ENCODE data around the gene SRSF10. TPM values are rescaled to one million over a fixed set of nuclear protein-coding genes. Genes with fewer than 3 reads are reported as not detected.
"Not testable (repeated sequence)": the region's sequence is repeated elsewhere in the genome, so short reads cannot be mapped to it uniquely, and the experiment has no call there.

SRSF10 gene
- total RNA-seq, 1 experiment from 2014 or later: 96.2 TPM

DNA sequence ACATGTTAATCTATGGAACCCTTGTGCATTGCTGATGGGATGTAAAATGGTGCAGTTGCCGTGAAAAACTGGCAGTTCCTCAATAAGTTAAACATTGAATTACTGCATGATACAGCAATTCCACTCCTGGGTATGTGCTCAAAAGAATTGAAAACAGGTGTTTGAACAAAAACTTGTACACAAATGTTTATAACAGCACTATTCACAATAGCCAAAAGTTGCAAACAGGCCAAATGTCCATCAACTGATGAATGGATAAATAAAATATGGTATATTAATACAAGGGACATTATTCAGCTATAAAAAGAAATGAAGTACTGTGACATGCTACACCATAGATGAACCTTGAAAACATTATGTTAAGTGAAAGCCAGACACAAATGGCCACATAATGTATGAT lies 17.7 kb upstream of the SRSF10 start:
- CTCF ChIA-PET: no interaction called here
- Histone ChIP-seq H3K4me2 (no peak overlapping the region), H3K27ac (no peak overlapping the region), H4K20me1 (ENCODE audit: insufficient read depth) (no peaks in the 10 kb centered on the region), H3K36me3 (ENCODE audit: low read depth) (no peaks in the 10 kb centered on the region), H3K4me3 (no peak overlapping the region), H3K27me3 (ENCODE audit: insufficient read depth, low read depth) (no peaks in the 10 kb centered on the region), H3K79me2 (ENCODE audit: low read depth) (no peaks in the 10 kb centered on the region), H2AFZ (no peak overlapping the region), H3K9me2 (ENCODE audit: insufficient read depth) (no peaks in the 10 kb centered on the region), H3K4me1 (replicated peaks; ENCODE audit: insufficient read depth) (peaks cover 1% of the 10 kb centered on the region; the same call in 1 of the 2 replicates), H3K9me3 (ENCODE audit: insufficient read depth, low read depth) (no peaks in the 10 kb centered on the region), H3F3A (ENCODE audit: insufficient read depth, low read depth) (peaks cover under 1% of the 10 kb centered on the region; the same call in 1 of the 2 replicates)
- no peak for DNase-seq
- TF ChIP-seq, protein P1, sequence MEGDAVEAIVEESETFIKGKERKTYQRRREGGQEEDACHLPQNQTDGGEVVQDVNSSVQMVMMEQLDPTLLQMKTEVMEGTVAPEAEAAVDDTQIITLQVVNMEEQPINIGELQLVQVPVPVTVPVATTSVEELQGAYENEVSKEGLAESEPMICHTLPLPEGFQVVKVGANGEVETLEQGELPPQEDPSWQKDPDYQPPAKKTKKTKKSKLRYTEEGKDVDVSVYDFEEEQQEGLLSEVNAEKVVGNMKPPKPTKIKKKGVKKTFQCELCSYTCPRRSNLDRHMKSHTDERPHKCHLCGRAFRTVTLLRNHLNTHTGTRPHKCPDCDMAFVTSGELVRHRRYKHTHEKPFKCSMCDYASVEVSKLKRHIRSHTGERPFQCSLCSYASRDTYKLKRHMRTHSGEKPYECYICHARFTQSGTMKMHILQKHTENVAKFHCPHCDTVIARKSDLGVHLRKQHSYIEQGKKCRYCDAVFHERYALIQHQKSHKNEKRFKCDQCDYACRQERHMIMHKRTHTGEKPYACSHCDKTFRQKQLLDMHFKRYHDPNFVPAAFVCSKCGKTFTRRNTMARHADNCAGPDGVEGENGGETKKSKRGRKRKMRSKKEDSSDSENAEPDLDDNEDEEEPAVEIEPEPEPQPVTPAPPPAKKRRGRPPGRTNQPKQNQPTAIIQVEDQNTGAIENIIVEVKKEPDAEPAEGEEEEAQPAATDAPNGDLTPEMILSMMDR (conservative IDR thresholded peaks at IDR 0.05): no peak
- no peak for TF ChIP-seq EZH2 (IDR thresholded peaks at IDR 0.05; ENCODE audit: low read depth)
- BruUV-seq (replicated peaks): no TSS peak
- intact Hi-C loops (cut with micrococcal nuclease; ENCODE audit: unreplicated experiment): no loop called here
- POLR2A ChIA-PET (ENCODE audit: unreplicated experiment): no interaction called here

GRCh38 chr1:23996700-23997229 lies 16.6 kb upstream of the SRSF10 start:
- TF ChIP-seq EZH2 (IDR thresholded peaks at IDR 0.05; ENCODE audit: low read depth): no peak
- TF ChIP-seq, protein P1 (conservative IDR thresholded peaks at IDR 0.05): no peak
- Histone ChIP-seq H3K79me2 (ENCODE audit: low read depth) (no peaks in the 10 kb centered on the region), H3K9me3 (ENCODE audit: insufficient read depth, low read depth) (no peaks in the 10 kb centered on the region), H3K4me2 (no peak overlapping the region), H3K27ac (no peak overlapping the region), H3K4me3 (no peak overlapping the region), H3K27me3 (ENCODE audit: insufficient read depth, low read depth) (no peaks in the 10 kb centered on the region), H3K4me1 (replicated peaks; ENCODE audit: insufficient read depth) (no peaks in the 10 kb centered on the region), H3K9me2 (ENCODE audit: insufficient read depth) (no peaks in the 10 kb centered on the region), H4K20me1 (ENCODE audit: insufficient read depth) (no peaks in the 10 kb centered on the region), H2AFZ (no peak overlapping the region), H3K36me3 (ENCODE audit: low read depth) (no peaks in the 10 kb centered on the region), H3F3A (ENCODE audit: insufficient read depth, low read depth) (no peaks in the 10 kb centered on the region)
- ChIA-PET CTCF (no interaction called here), POLR2A (ENCODE audit: unreplicated experiment) (no interaction called here)
- DNase-seq: no peak
- intact Hi-C loops (cut with micrococcal nuclease; ENCODE audit: unreplicated experiment): no loop called here
- BruUV-seq (replicated peaks): no TSS peak

DNA sequence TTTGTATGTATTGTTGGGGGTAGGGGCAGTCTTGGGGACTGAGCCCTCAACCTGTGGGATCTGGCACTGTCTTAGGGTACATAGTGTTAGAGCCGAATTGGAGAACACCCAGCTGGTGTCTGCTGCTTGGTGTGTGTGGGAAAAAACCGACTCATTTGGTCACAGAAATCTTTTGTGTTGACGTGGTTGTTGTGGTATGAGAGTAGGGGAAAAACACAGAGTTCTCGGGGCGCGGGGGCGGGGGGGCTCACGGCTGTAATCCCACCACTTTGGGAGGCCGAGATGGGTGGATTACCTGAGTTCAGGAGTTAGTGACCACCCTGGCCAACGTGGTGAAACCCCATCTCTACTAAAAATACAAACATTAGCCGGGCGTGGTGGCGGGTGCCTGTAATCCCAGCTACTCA lies 15.3 kb upstream of the SRSF10 start:
- H3F3A ChIP-seq (ENCODE audit: insufficient read depth, low read depth): no peaks in the 10 kb centered on the region
- intact Hi-C loops (cut with micrococcal nuclease; ENCODE audit: unreplicated experiment): no loop called here
- no peak overlapping the region for H2AFZ ChIP-seq
- no peaks in the 10 kb centered on the region for H3K9me3 ChIP-seq (ENCODE audit: insufficient read depth, low read depth)
- H3K27me3 ChIP-seq (ENCODE audit: insufficient read depth, low read depth): no peaks in the 10 kb centered on the region
- H3K79me2 ChIP-seq (ENCODE audit: low read depth): no peaks in the 10 kb centered on the region
- no peak overlapping the region for H3K4me2 ChIP-seq
- no peak overlapping the region for H3K27ac ChIP-seq
- no peaks in the 10 kb centered on the region for H3K9me2 ChIP-seq (ENCODE audit: insufficient read depth)
- no peaks in the 10 kb centered on the region for H4K20me1 ChIP-seq (ENCODE audit: insufficient read depth)
- no peaks in the 10 kb centered on the region for H3K4me1 ChIP-seq (replicated peaks; ENCODE audit: insufficient read depth)
- no peaks in the 10 kb centered on the region for H3K36me3 ChIP-seq (ENCODE audit: low read depth)
- ChIA-PET CTCF (no interaction called here), POLR2A (ENCODE audit: unreplicated experiment) (no interaction called here)
- BruUV-seq (replicated peaks): no TSS peak
- no peak overlapping the region for H3K4me3 ChIP-seq
- DNase-seq: no peak
- TF ChIP-seq, protein P1 (conservative IDR thresholded peaks at IDR 0.05): no peak
- no peak for TF ChIP-seq EZH2 (IDR thresholded peaks at IDR 0.05; ENCODE audit: low read depth)

DNA sequence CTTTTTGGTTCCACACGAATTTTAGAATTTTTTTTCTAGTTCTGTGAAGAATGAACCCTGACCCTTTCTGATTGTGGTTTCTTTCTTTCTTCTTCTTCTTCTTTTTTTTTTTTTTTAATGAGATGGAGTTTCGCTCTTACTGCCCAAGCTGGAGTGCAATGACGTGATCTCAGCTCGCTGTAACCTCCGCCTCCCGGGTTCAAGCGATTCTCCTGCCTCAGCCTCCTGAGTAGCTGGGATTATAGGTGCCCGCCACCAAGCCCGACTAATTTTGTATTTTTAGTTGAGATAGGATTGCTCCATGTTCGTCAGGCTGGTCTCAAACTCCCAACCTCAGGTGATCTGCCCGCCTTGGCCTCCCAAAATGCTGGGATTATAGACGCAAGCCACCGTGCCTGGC lies 11.9 kb upstream of the SRSF10 start:
- CTCF ChIA-PET: not testable (repeated sequence)

More for the DNA sequence above, 11.9 kb upstream of the SRSF10 start:
- DNase-seq; H2AFZ ChIP-seq; H3K27me3 ChIP-seq (ENCODE audit: insufficient read depth, low read depth); H3K79me2 ChIP-seq (ENCODE audit: low read depth); intact Hi-C loops (cut with micrococcal nuclease; ENCODE audit: unreplicated experiment); H3K9me3 ChIP-seq (ENCODE audit: insufficient read depth, low read depth); H3K4me1 ChIP-seq (replicated peaks; ENCODE audit: insufficient read depth); H3K4me2 ChIP-seq; BruUV-seq (replicated peaks); H3K36me3 ChIP-seq (ENCODE audit: low read depth); H3K9me2 ChIP-seq (ENCODE audit: insufficient read depth); H3K4me3 ChIP-seq; H4K20me1 ChIP-seq (ENCODE audit: insufficient read depth); H3K27ac ChIP-seq; POLR2A ChIA-PET (ENCODE audit: unreplicated experiment); H3F3A ChIP-seq (ENCODE audit: insufficient read depth, low read depth): not testable (repeated sequence)
